Small intestine (tissue), 7 donors: Measurements from ENCODE around the gene MARK1. TPM values are rescaled to one million over a fixed set of nuclear protein-coding genes. Genes with fewer than 3 reads are reported as not detected.

ENCODE experiments used
- DNase-seq, 2 donors: peaks; one replicate each; pipeline versions ENCODE4 v3.0.0 to v3.0.0-alpha.2; 2013
- FAIRE-seq: peaks from 2 replicates; lab custom pipeline; 2012; peaks lifted over from hg19 to GRCh38; lab: Jason Lieb, UNC
- H3K27ac ChIP-seq, 3 donors: one replicate each; pipeline ENCODE4 v1.5.1; 2013; ENCODE audit warnings: low read length in 2 of 3, mild to moderate bottlenecking in 2 of 3, control low read depth in 1 of 3, inconsistent platforms in 1 of 3, low read depth in 1 of 3, moderate library complexity in 1 of 3
- H3K27me3 ChIP-seq, 3 donors: one replicate each; pipeline ENCODE4 v1.6.1; 2013; ENCODE audit warnings: low read length in 3 of 3, inconsistent platforms in 1 of 3; ENCODE audit not compliant: control insufficient read depth in 3 of 3, insufficient read depth in 3 of 3
- H3K36me3 ChIP-seq, 3 donors: one replicate each; pipeline ENCODE4 v1.6.1; 2013; ENCODE audit warnings: low read length in 3 of 3, inconsistent platforms in 1 of 3, low read depth in 1 of 3, mild to moderate bottlenecking in 1 of 3, moderate library complexity in 1 of 3; ENCODE audit not compliant: control insufficient read depth in 3 of 3, insufficient read depth in 2 of 3
- H3K4me1 ChIP-seq, 3 donors: one replicate each; pipeline ENCODE4 v1.6.1; 2013; ENCODE audit warnings: low read length in 2 of 3, inconsistent platforms in 1 of 3, low read depth in 1 of 3, mild to moderate bottlenecking in 1 of 3, moderate library complexity in 1 of 3; ENCODE audit not compliant: control insufficient read depth in 3 of 3, insufficient read depth in 2 of 3
- H3K4me3 ChIP-seq, 3 donors: one replicate each; pipeline ENCODE4 v1.5.1; 2013; ENCODE audit warnings: low read length in 3 of 3, control low read depth in 1 of 3, inconsistent platforms in 1 of 3, low read depth in 1 of 3, mild to moderate bottlenecking in 1 of 3, moderate library complexity in 1 of 3
- H3K9me3 ChIP-seq, 2 donors: one replicate each; pipeline ENCODE4 v1.6.1; 2013; ENCODE audit warnings: low read depth in 1 of 2, low read length in 1 of 2; ENCODE audit not compliant: control insufficient read depth in 2 of 2, insufficient read depth in 1 of 2
- WGBS, 3 donors: extraction: QIAGEN DNeasy Blood & Tissue Kit; methylation state at CpG; one replicate each; pipeline ENCODE4 v1.1.7; 2013; 5-methylcytosine and 5-hydroxymethylcytosine counted together
- polyA plus RNA-seq, 4 donors: library from polyadenylated mRNA; stranded (reverse) in 3 of 4; unstranded in 1 of 4; fragments of 200-250 nt in 3 of 4; fragments of 120-200 nt in 1 of 4; gene quantifications; one replicate each; pipeline versions ENCODE4 v1.2.1 to v1.2.3, GENCODE V29; 2013
- donor health status: healthy with polysubstance abuse.
- donor health status: control.
- donor health status: control.
- donor health status: Bipolar disorder and iron deficiency.
- donor health status: healthy.

MARK1 gene
- polyA plus RNA-seq, 4 donors = under 0.01 to 2.1 (median 1.0) TPM

DNA sequence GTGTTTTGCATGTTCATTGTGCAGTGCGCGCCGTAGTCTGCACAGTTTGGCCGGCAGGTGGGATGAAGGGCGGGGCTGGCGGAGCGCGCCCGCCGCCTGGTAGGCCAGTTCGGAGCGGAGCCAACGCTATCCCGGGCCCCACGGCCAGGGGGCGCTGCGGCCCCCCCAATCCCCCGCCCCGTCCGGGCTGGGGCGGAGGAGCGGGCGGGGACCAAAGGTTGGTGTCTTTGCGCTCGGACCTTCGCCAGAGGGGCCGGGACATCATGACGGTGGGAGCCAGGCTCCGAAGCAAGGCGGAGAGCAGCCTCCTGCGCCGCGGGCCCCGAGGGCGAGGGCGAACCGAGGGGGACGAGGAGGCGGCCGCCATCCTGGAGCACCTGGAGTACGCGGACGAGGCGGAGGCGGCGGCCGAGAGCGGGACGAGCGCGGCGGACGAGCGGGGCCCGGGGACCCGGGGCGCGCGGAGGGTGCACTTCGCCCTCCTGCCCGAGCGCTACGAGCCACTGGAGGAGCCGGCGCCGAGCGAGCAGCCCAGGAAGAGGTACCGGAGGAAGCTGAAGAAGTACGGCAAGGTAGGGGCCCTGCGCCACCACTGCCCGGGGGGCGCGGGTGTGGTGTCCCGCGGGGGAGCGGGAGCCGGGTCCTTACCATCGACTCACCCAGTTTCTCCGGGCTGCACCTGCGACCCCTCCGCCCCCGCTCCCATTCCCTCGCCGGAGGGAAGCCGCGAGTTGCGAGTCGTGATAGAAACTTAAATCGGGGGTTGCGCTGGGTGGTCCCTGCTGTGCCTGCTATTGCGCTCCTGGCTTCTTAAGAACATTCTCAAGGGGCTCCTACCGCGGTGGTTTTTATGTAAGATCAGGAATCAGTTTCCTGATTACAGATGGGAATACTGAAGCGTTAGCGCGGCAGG, 162.5 kb downstream of the MARK1 start, which contains the start of gene C1orf115:
Gene C1orf115, plus strand, starts transcription at position 224 of the 913 bp plus-strand sequence. Its CDS starts 40 bp downstream, at position 264.
- peak within 1 kb of the TSS; percentile 46 to 97 (median 74) for H3K4me3 ChIP-seq
- H3K36me3 ChIP-seq = peaks cover 0 to 12% (median 2%) of the 10 kb centered on the region in 3 donors
- peak; percentile 86 to 96 for DNase-seq
- H3K27ac ChIP-seq = peak within 1 kb of the TSS; percentile 60 to 96 (median 89)
- FAIRE-seq = no peak
- peaks cover 0 to 2% (median 0%) of the 10 kb centered on the region in 3 donors for H3K4me1 ChIP-seq
- H3K9me3 ChIP-seq = no peaks in the 10 kb centered on the region
- WGBS, 3 donors = 2 to 6% (median 4%) methylated on average over 59 to 96 of the region's 96 CpGs
- no peaks in the 10 kb centered on the region for H3K27me3 ChIP-seq

DNA sequence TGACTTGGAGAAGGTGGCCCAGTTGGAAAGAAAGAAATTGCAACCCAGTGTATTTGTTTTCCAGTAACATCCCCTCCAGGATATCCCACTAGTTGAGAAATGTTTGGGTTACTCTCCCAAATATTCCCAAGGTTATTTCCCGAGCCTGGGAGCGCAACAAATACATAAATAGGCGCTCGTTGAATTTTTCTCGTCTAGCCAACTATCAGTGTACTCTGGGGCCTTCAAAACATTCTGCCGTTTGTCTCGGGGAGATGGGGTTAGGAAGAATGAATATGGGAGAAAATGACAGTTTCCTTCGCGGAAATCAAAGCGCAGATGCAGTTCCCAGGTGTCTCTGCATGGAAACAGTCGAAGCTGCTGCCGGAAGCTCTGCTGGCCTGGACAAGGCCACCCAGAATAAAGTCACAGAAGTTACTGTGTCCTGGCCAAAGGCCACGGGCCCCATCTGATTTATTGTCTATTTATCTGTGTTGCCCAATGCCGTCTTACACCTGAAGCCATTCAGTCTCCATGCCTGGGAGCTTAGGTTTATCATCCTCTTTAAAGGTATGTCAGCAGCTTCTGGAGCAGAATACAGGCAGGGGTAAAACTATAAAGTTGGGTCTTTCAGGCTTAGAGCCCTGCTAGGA, 163.2 kb downstream of the MARK1 start:
- H3K27me3 ChIP-seq = no peaks in the 10 kb centered on the region
- no peaks in the 10 kb centered on the region for H3K9me3 ChIP-seq
- H3K4me1 ChIP-seq = peaks cover 0 to 2% (median 0%) of the 10 kb centered on the region in 3 donors
- DNase-seq (peak; percentile 73 to 82), FAIRE-seq (no peak)
- H3K36me3 ChIP-seq = peaks cover 0 to 12% (median 2%) of the 10 kb centered on the region in 3 donors
- WGBS, 3 donors = 16 to 48% (median 32%) methylated on average over 14 of the region's 14 CpGs
- H3K27ac ChIP-seq = peak overlapping the region; percentile 60 to 96 (median 89)
- peak overlapping the region; percentile 46 to 97 (median 74) for H3K4me3 ChIP-seq

DNA sequence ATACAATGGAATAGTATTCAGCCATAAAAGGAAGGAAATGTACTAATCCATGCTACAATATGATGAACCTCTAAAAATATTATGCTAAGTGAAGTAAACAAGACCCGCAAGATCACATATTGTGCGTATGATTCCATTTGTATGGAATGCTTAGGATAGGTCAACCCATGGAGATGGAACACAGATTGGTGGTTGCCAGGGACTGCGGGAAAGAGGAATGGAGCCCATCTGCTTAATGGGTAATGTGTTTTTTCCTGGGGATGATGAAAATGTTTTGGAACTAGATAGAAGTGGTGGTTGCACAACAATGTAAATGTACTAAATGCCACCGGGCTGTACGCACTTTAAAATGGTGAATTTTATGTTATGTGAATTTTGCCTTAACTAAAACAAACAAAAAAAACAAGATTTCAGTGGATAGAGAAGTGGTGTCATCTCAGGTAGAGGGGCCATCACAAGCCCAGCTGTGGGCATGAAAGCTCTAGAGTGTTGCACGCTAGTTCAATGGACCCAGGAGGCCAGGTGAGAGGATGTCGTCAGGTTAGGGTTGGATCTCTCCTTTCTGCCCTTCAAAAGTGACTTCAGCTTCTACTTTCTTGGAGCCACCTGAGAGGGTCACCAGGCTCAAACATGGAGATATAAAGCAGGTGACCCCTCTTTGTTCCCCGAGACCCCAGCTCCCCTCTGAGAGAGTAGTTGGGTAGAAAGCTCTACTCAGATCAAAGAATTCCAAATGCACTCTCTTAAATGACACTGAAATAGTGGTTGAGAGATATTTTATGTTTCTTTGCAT, 164.7 kb downstream of the MARK1 start:
- Histone ChIP-seq H3K9me3 (no peaks in the 10 kb centered on the region), H3K36me3 (peaks cover 0 to 26% (median 10%) of the 10 kb centered on the region in 3 donors), H3K4me1 (peaks cover 0 to 2% (median 0%) of the 10 kb centered on the region in 3 donors), H3K27ac (no peak overlapping the region), H3K27me3 (no peaks in the 10 kb centered on the region), H3K4me3 (peak overlapping the region in 2 of 3 donors; percentile 74 to 97)
- no peak for FAIRE-seq
- no peak for DNase-seq
- 87 to 94% (median 88%) methylated on average over 8 of the region's 8 CpGs for WGBS, 3 donors

DNA sequence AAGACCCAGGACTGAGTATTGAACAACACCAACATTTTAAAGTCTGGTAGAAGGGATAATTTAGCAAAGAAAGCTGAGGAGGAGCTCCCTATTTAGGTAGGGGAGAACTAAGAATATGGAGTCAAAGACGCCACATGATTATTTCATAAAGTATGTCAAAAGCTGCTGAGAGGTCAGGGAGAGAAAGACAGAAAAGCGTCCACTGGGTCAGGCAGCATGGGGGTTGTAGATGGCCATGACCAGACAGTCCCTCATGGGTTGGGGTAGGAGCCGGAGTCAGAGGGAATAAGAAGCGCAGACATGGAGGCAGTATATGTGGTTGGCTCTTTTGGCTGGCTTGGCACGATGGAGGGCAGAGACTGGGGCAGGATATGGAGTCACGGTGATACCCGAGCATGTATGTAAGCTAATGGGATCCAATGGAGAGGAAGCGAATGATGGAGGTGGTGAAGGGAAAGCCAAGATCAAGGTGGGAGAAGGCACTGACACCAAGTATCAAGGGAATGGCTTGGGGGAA, 167.0 kb downstream of the MARK1 start:
- Histone ChIP-seq H3K9me3 (no peaks in the 10 kb centered on the region), H3K36me3 (peaks cover 0 to 46% (median 10%) of the 10 kb centered on the region in 3 donors), H3K4me1 (peaks cover 0 to 2% (median 0%) of the 10 kb centered on the region in 3 donors), H3K27me3 (no peaks in the 10 kb centered on the region), H3K4me3 (no peak overlapping the region), H3K27ac (no peak overlapping the region)
- 95 to 96% (median 96%) methylated on average over 8 of the region's 8 CpGs for WGBS, 3 donors
- DNase-seq (no peak), FAIRE-seq (no peak)

DNA sequence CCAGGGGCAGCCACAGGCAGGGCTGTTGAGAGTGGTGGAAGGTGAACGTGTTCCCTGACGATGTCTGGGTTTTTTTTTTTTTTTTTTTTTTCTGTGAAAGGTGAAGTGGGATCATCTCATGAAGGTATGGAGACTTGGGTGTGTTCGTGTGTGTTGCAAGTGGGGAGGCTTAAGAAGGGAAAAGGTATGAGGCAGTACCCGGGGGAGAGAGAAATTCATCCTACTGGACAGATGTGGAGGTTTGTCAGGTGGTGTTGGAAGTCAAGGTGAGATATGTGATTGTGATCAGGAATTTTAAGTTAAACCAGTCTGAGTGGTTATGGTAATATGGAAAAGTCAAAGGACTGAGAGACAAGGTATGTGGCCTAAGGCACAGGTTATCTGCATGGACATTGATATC, 167.5 kb downstream of the MARK1 start:
- no peaks in the 10 kb centered on the region for H3K9me3 ChIP-seq
- H3K27ac ChIP-seq = no peak overlapping the region
- WGBS, 3 donors = 92 to 95% (median 94%) methylated on average over 4 of the region's 4 CpGs
- peaks cover 0 to 49% (median 10%) of the 10 kb centered on the region in 3 donors for H3K36me3 ChIP-seq
- no peak overlapping the region for H3K4me3 ChIP-seq
- FAIRE-seq (no peak), DNase-seq (no peak)
- H3K4me1 ChIP-seq = peaks cover 0 to 2% (median 0%) of the 10 kb centered on the region in 3 donors
- H3K27me3 ChIP-seq = no peaks in the 10 kb centered on the region

DNA sequence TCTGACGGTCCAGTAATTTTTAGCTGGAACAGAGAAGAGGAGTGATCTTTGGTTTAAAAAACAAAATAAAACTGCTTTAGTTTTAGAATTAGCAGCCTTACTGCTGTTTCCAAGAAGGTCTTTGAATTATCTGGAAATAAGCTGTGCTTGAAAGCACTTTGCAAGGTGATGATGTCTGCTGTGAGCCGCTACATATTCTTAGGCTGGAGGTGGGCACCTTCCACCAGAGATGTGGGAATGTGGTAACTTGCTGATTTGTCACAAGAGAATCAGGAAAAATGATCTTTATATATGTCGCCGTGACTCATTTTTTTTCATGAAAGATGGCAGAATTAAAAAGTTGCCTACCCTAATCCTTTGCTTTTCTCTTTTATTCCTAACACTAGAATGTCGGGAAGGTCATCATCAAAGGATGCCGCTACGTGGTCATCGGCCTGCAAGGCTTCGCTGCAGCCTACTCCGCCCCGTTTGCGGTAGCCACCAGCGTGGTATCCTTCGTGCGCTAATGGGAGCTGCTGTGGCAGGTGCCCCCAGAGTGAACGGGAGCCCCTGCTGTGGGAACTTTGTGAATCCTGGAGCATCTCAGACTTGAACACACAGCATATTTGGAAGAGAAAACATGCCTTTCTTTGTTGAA, 168.4 kb downstream of the MARK1 start:
- peaks cover 0 to 49% (median 10%) of the 10 kb centered on the region in 3 donors for H3K36me3 ChIP-seq
- no peaks in the 10 kb centered on the region for H3K9me3 ChIP-seq
- peaks cover 0 to 2% (median 2%) of the 10 kb centered on the region in 3 donors for H3K4me1 ChIP-seq
- no peak for DNase-seq
- WGBS, 3 donors = 93 to 96% (median 95%) methylated on average over 16 of the region's 16 CpGs
- no peak overlapping the region for H3K4me3 ChIP-seq
- no peak overlapping the region for H3K27ac ChIP-seq
- H3K27me3 ChIP-seq = no peaks in the 10 kb centered on the region
- no peak for FAIRE-seq

DNA sequence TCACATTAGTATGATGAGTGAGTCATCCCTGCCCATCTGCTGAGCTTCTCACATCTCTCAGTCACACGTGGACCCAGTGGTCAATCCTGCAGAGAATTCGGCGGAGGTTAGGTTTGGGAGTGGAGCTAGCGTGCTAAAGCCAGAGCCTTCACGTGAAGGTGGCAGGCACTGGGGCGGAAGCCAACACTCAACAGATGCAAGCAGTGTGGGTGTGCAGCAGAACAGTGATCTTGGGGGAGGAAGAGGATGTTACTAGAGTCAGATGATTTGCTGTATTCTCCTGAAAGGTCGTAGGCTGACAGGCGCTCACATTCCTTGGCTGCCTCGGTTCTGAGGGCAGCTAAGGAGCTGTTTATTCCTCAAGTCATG, 168.9 kb downstream of the MARK1 start:
- 71 to 83% (median 83%) methylated on average over 9 of the region's 9 CpGs for WGBS, 3 donors
- no peak for DNase-seq
- Histone ChIP-seq H3K27me3 (no peaks in the 10 kb centered on the region), H3K27ac (no peak overlapping the region), H3K4me1 (peaks cover 0 to 2% (median 2%) of the 10 kb centered on the region in 3 donors), H3K36me3 (peaks cover 0 to 45% (median 9%) of the 10 kb centered on the region in 3 donors), H3K9me3 (no peaks in the 10 kb centered on the region), H3K4me3 (no peak overlapping the region)
- FAIRE-seq = no peak
